ENCODE data around the gene CDHR2.

CDHR2 gene

GRCh38 chr5:176548967-176549444 lies at the start of gene CDHR2:
Gene CDHR2 (plus strand): TSS chr5:176549342. CDS start chr5:176565353, 16,011 bp downstream.
- H3K9me2 ChIP-seq (replicated peaks; ENCODE audit: insufficient read depth, low read length), result no peaks in the 10 kb centered on the region
- peak within 1 kb of the TSS; percentile 89 for H3K4me2 ChIP-seq (ENCODE audit: low read depth, low read length)
- H2AFZ ChIP-seq (ENCODE audit: low read length), result no peak within 1 kb of the TSS
- no peak for DNase-seq
- no peak within 1 kb of the TSS for H3K27ac ChIP-seq (ENCODE audit: low read length)
- peak within 1 kb of the TSS; percentile 47 for H3K4me3 ChIP-seq (ENCODE audit: low read length)
- no peak for TF ChIP-seq CTCF (IDR thresholded peaks at IDR 0.05; ENCODE audit: low read length)
- no peak for TF ChIP-seq EZH2 (optimal IDR thresholded peaks at IDR 0.05; ENCODE audit: low read depth, low read length)
- TF ChIP-seq EZH2phosphoT487 (IDR thresholded peaks at IDR 0.05; ENCODE audit: low read length), result no peak
- 0 out of 2 replicates have a peak, but pooled peaks cover 2% of the 10 kb centered on the region for H3K79me2 ChIP-seq (ENCODE audit: low read length)
- H3K9me3 ChIP-seq (replicated peaks; ENCODE audit: insufficient read depth, low read length), result no peaks in the 10 kb centered on the region
- no peak within 1 kb of the TSS for H3K9ac ChIP-seq (ENCODE audit: low read length)
- peaks cover 7% of the 10 kb centered on the region for H3K4me1 ChIP-seq (ENCODE audit: low read length)
- H3F3A ChIP-seq (ENCODE audit: insufficient read depth, low read length), result 0 out of 2 replicates have a peak, but pooled peaks cover 4% of the 10 kb centered on the region
- 0 out of 2 replicates have a peak, but pooled peaks cover 3% of the 10 kb centered on the region for H3K27me3 ChIP-seq (replicated peaks; ENCODE audit: insufficient read depth, low read length)
- no peaks in the 10 kb centered on the region for H3K36me3 ChIP-seq (replicated peaks; ENCODE audit: insufficient read depth, low read length)
- H4K20me1 ChIP-seq (ENCODE audit: insufficient read depth, low read length), result no peaks in the 10 kb centered on the region

- no peaks in the 10 kb centered on the region for H3F3A ChIP-seq (ENCODE audit: insufficient read depth, low read length)
- H3K9me3 ChIP-seq (replicated peaks; ENCODE audit: insufficient read depth, low read length), result no peaks in the 10 kb centered on the region
- TF ChIP-seq EZH2 (optimal IDR thresholded peaks at IDR 0.05; ENCODE audit: low read depth, low read length) (no peak), EZH2phosphoT487 (IDR thresholded peaks at IDR 0.05; ENCODE audit: low read length) (no peak), CTCF (IDR thresholded peaks at IDR 0.05; ENCODE audit: low read length) (no peak)
- no peaks in the 10 kb centered on the region for H3K27me3 ChIP-seq (replicated peaks; ENCODE audit: insufficient read depth, low read length)
- H3K27ac ChIP-seq (ENCODE audit: low read length), result no peak overlapping the region
- no peak overlapping the region for H3K4me3 ChIP-seq (ENCODE audit: low read length)
- H4K20me1 ChIP-seq (ENCODE audit: insufficient read depth, low read length), result no peaks in the 10 kb centered on the region
- H3K4me2 ChIP-seq (ENCODE audit: low read depth, low read length), result no peak overlapping the region
- no peak overlapping the region for H2AFZ ChIP-seq (ENCODE audit: low read length)
- no peak for DNase-seq
- H3K9ac ChIP-seq (ENCODE audit: low read length), result no peak overlapping the region
- H3K36me3 ChIP-seq (replicated peaks; ENCODE audit: insufficient read depth, low read length), result peaks cover 9% of the 10 kb centered on the region; the same call in 1 of the 2 replicates
- no peaks in the 10 kb centered on the region for H3K79me2 ChIP-seq (ENCODE audit: low read length)
- H3K4me1 ChIP-seq (ENCODE audit: low read length), result no peaks in the 10 kb centered on the region
- H3K9me2 ChIP-seq (replicated peaks; ENCODE audit: insufficient read depth, low read length), result no peaks in the 10 kb centered on the region
Measured at GRCh38 chr5:176500511-176500910, 48.6 kb upstream of the CDHR2 start.

GRCh38 chr5:176501333-176501732 lies 47.8 kb upstream of the CDHR2 start:
- TF ChIP-seq EZH2 (optimal IDR thresholded peaks at IDR 0.05; ENCODE audit: low read depth, low read length), result no peak
- TF ChIP-seq CTCF (IDR thresholded peaks at IDR 0.05; ENCODE audit: low read length), result no peak
- TF ChIP-seq EZH2phosphoT487 (IDR thresholded peaks at IDR 0.05; ENCODE audit: low read length), result no peak
- no peaks in the 10 kb centered on the region for H3K27me3 ChIP-seq (replicated peaks; ENCODE audit: insufficient read depth, low read length)
- H4K20me1 ChIP-seq (ENCODE audit: insufficient read depth, low read length), result no peaks in the 10 kb centered on the region
- H3K27ac ChIP-seq (ENCODE audit: low read length), result no peak overlapping the region
- no peak overlapping the region for H3K9ac ChIP-seq (ENCODE audit: low read length)
- peaks cover 4% of the 10 kb centered on the region; the same call in 1 of the 2 replicates for H3K36me3 ChIP-seq (replicated peaks; ENCODE audit: insufficient read depth, low read length)
- H3K79me2 ChIP-seq (ENCODE audit: low read length), result no peaks in the 10 kb centered on the region
- H3K4me1 ChIP-seq (ENCODE audit: low read length), result no peaks in the 10 kb centered on the region
- H3F3A ChIP-seq (ENCODE audit: insufficient read depth, low read length), result no peaks in the 10 kb centered on the region
- H2AFZ ChIP-seq (ENCODE audit: low read length), result no peak overlapping the region
- H3K4me3 ChIP-seq (ENCODE audit: low read length), result no peak overlapping the region
- no peak overlapping the region for H3K4me2 ChIP-seq (ENCODE audit: low read depth, low read length)
- no peaks in the 10 kb centered on the region for H3K9me3 ChIP-seq (replicated peaks; ENCODE audit: insufficient read depth, low read length)
- no peak for DNase-seq
- H3K9me2 ChIP-seq (replicated peaks; ENCODE audit: insufficient read depth, low read length), result no peaks in the 10 kb centered on the region

Data from MM.1S (cell line).